Right kidney (tissue), 1 donor: ENCODE data around the gene ANO1.

ENCODE experiments used
- DNase-seq: peaks from one replicate; pipeline ENCODE4 v3.0.0-alpha.2; 2016

The ANO1 gene

DNA sequence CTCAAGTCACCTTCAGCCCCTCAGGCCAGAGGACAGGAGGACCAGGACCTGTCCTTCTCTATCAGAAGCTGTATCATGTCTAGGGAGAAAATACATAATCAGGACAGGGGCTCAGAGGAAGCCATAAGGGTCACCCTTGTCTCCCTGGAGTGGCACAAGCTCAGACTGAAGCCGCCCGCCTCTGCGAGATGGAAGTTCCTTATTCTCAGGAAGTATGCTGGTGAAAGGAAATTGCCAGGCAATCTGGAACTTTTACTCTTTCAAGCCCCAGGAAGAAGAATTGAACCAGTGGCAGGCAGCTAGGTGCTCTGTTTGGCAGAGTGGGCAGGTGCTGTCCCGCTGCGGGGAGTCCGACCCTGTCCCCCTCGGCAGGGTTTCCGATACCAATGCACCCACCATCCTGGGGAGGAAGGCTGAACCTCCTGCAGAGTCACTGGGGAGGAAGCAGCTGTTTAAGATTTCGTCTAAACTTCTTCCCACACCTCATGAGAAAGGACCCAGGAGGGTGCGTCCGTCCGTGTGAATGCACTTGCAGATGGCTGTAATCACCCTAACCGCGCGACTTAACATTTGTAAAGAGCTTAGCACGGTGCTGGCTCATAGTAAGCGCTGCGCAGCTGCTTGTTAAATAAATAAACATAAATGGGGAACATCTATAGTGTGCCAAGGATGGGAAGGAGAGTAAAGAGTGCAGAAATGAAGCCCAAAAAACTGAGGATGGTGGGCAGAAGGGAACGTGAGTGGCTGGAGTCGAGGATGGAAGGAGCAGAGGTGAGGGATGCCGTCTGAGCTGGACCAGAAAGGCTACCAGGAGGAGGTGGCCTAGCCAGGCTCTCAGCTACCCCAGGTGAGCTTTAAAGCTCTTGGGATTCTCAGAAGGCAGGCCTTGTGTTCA is 5.0 kb upstream of the ANO1 start:
- DNase-seq, result peak; percentile 12

DNA sequence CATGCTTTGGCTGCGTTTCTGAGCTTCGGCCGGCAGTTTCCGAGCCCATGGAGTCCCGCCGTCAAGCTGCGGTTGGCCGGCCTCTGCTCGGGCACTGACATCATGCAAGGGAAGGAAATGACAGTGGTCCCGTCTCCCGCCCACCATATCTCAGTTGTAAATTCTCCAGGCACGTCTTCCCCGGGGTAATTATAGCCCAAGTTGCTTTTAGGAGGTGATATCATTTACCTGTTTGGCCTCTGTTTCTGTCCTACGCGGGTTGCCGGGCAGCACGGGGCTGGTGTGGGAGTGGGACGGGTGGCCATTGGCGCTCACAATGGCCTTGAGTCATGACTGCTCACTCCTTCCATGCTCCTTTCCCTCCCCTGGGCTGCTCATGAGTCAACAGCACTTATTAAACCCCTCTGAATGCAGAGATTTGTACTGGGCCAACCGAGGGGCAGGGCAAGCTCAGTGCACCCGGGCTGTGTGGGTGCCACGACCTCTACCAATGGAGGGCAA is 4.2 kb upstream of the ANO1 start:
- peak; percentile 21 for DNase-seq

DNA sequence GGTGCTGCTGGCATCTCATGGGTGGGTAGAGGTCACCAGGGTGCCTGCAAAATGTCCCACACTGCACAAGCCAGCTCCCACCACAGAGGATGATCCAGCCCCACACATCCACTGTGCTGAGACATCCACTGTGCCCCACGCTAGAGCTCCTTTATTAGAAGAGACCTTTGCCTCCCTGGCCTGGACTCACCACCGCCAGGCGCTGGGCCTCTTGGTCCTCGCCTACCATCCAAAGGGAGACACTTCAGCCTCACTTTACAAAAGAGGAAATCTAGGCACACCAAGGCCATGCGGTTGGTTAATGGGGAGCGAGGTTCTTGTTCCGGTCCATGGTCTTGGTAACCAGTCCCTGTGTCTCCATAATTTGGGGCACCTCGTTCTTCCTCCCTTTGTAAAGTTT is 3.4 kb upstream of the ANO1 start:
- DNase-seq, result no peak

DNA sequence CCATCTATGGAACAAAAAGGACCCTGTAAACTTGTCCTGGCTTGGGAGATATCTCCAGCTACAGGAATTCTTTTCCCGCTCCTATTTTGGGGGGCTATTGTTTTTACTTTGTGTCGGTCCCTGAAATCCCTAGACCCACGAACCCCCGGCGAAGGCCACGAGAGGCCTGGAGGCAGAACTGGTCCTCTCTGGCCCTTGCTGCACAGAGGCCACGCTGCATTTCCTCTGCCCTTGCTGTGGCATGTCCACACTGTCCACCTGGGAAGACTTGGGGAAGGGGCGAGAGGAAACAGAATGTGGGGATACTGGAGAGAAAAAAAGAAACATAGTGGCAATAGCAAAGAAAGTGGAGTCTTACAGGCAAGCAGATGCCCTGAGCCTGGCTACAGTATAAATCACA is 2.3 kb upstream of the ANO1 start:
- no peak for DNase-seq

DNA sequence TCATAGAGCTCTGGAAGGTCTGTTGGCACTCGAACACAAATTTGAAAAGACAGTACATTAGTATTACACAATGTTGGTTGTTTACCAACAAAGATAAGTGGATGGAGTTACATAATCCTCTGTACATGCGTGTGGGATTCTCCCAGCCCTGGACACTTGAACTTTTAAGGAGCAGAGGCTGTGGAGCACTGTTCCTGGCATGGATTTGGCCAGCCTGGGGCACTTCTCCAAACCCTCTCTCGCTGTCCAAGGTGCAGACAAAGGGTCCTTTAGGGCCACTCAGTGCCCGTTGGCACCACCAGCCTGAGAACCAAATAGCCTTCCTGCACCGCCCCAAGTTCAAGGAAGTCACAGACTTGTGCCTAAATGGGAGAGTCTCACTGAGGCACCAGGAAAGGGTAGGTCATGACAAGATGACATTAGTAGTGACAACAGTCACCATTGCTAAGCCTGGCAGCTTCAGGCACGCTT is 1.6 kb upstream of the ANO1 start:
- no peak for DNase-seq

DNA sequence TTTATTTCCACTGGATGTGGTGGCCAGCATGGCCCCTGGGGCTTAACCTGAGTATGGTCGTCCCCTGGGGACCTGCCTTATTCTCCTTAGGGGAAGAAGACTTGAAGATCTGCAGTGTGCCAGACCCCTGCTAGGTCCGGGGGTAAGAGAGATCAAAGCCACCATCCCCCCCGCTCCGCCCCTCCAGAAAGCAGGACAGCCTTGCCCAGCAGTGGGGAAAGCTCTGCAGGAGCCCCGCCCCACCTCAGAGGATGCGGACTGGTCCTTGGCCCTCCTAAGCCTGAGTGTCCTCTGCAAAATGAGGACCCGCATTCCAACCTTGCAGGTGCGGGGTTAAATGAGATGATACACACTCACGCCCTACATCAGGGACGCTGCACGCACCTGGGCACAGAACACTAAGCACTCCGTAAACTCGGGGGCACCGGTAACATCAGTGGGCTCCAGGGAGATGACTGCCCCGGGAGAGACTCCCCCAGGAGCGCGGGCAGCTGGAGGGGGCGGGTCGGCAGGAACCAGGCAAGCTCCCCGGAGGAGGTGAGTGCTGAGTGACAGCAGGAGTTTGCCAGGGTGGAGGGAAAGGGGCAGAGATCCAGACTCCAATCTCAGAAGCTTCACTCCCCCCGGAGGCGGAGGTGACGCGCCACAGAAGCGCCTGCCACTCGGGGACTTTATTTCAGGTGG is 564 bp upstream of the ANO1 start:
- DNase-seq, result no peak

DNA sequence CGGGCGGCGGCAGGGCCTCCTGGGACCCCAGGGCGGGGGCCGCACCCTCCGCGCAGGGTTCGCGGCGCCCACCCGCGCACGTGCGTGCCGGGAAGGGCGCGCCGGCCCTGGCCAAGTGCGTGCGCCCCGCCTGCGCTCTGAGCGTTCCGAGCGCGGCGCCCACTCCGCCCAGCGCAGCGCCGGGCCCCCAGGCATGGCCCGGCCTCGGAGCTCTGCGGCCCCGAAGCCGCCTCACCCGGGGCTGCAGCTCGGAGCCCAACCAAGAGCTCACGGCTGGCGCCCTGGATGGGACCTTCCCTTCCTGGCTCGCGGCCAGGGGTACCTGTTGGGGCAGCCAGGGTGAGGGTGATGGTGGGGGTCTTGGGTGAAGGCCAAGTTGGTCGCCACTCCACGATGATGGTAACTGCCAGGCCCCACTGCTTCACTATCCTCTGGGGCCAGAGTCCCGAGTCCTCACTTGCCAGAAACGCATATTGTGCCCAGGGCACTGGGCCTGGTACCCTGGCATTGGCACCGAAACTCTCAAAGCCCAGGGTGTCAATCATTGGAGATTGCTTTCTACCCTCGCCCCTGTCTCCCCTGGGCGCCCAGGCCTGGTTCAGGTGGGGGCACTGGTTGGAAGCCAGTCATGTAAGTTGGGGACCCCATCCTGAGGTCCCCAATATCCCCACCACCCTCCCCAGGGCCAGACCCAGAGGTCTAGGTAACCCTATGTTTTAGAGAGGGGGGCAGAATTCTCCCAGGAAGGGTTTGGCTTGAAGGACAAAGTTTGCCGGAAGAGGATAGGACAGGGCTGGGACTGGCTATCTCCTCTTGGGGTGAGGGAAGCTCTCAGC is 882 bp downstream of the ANO1 start:
- DNase-seq, result no peak

DNA sequence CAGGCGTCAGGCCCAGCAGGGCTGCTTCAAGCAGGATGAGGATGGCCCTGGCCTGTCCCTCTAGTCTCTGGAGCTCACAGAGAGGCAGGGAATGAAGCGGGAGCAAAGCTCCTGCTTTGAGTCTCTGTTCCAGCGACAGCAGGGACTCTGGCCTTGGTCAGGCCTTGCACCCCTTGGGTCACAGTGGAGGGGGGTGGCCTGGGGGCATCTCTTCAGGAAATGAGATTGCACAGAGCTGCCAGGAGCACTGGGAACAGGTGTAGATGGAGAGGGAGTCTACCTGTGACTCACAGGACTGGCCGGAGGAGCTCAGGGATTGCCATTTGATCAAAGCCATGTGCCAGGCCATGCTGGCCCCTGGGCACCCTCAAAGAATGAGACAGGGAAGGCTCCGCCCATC is 1.6 kb downstream of the ANO1 start:
- no peak for DNase-seq

DNA sequence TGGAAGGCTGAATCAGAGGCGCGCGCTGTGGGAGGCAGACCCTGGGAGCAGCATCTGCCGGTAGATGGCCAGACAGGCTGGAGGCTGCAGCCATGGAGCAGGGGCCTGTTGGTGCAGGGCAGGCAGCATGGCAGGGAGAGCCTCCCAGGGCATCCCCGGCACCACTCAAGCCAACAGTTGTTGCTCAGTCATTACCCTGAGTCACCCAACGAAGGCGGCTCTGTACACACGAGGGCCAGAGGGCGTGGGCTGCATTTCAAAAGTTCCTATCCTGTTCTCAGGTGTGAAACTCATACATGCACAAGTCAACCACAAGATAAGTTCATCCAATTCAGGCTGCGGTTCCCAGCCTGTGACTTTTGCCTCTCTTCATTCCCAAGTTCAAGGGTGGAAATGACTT is 2.6 kb downstream of the ANO1 start:
- no peak for DNase-seq

DNA sequence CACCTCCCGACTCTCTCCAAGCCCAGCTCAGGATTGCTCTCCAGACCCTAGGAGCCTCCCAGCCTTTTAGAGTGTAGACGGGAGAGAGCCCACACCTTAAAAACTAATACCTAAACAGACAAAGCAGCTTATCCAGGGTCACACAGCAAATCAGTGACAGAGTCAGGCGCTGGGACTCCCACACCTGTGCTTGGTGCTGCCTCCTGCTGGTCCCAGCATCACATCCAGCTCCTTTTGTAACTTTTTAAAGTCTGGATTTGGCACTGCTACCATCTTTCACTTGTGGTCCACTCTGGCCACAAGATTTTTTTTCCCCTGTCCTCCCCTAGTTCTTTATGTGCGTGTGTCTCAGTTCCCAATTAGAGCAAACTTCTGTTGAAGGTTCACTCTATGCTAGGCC is 4.7 kb downstream of the ANO1 start:
- DNase-seq, result no peak

DNA sequence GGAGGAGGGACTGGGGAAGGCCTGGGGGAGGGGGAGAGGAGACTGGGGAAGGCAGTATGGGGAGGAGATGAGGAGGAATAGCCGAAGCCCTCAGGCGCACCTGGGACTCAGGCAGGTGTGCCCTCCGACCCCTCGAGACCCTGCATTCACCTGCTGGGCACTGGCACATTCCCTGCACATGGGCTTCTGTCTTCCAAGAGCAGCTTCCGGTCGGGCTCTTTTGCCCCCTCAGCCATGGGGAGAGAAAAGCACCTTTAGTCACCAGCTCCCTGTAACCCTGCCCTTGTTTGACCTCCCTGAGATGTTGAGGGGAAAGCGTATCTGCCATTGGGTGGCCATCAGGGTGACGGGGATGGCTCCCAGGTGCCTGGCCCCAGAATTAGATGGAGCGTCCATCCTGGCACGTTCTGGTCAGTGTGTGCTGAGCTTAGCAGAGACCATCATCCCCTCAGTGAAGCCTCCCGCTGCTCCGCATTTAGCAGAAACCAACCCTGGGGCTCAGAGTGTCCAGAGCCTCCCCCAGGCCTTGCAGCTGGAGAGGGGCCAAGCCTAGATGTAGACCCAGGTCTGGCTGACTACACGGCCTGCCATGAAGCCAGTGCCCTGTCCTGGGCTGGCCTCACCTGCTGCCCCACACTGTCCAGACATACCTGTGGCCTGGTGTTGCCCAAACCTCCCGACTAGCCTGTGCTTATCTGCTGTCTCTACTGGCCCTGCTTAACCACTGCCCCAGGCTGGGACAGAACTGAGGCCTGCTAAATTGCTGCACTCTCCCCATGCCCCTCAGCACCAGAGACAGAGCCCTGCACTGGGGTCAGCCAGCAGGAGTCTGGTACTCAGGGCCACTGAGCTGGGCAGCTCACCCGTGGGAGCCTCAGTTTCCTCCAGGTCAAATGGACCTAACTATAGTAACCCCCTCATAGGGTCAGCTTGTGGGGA is 6.2 kb downstream of the ANO1 start:
- DNase-seq, result no peak

DNA sequence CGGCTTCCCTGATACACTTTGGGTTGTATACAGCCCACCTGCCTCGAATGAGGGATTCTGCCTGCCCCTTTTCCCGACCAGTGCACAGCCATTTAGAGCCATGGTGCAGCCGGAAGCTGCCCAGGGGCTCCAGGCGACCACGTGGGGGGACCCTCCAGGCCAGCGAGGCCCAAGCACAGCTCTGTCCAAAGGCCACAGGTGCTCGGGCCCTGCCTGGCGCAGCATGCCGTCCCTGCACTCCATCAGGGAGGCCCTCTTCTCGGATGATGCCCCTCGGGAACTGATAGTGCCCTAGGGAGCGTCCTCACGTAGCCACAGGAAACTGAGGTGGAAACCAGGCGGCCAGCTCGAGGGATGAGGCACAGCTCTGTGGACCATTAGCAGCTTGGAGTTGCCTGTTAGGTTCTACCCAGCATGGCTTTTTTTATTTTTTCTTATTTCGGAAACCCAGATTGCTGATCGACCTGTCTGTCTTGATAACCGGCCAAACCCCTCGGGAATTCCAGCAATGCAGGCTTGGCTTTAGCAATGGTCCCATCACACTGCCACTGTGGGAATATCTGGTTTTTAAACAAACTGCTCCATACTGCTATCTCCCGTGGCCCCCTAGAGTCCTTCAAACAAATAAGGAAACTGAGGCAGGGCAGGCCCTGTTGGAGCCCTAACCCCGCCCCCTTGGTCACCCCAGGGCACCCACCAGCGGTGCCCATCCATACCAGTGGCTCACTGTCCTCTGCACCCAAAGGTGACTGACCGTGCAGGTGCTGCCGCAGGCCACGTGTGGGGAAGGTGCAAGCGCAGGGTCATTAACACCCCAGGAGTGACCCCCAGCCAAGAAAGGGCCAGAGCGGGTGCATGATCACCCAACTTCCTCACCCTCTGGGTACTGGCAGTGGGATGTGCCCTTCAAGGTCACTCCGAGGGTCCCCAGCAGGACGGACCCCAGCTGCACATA is 8.0 kb downstream of the ANO1 start:
- no peak for DNase-seq

DNA sequence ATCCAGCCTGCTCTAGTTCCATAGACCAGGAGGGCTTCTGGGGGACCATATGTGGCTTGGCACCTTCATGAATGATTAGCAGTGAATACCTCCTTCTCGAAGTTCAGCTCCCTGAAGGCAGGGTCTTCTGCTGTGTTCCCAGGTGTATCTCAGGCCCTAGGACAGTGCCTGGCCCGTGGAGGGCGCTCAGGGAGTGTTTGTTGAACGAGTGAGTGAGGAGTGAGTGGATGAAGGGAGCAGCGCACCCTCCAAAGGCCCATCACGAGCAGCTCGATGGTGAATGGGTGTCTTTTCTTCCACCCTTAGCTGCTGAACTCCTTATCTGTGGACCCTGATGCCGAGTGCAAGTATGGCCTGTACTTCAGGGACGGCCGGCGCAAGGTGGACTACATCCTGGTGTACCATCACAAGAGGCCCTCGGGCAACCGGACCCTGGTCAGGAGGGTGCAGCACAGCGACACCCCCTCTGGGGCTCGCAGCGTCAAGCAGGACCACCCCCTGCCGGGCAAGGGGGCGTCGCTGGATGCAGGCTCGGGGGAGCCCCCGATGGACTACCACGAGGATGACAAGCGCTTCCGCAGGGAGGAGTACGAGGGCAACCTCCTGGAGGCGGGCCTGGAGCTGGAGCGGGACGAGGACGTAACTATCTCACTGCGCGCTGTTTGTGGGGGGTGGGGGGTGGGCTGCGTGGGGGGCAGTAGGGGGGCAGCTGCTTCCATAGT is 9.5 kb downstream of the ANO1 start:
- DNase-seq, result no peak

DNA sequence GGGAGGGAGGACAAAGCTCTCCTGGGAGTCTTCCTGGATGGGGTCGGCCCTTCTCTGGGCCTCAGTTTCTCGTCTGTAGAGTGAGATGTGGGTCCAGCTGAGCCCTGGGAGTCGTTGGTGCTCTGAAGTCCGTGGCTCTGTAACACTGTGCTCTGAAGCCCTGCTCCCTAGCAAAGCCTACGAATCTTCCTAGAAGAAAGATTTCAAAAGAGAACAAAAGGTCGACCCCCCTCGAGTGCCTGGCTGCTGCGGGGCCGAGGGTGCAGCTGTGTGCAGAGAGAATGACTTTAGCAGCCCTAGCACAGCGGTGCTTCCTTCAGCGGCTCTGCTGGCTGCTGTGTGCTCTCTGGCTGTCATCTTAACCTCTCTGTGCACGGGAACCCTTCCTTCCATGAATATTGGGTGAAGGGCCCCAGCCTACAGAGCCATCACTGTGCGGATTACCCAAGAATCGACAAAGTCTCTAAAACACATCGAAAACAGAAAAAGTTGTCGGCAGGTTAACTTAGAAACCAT is 10.7 kb downstream of the ANO1 start:
- no peak for DNase-seq

DNA sequence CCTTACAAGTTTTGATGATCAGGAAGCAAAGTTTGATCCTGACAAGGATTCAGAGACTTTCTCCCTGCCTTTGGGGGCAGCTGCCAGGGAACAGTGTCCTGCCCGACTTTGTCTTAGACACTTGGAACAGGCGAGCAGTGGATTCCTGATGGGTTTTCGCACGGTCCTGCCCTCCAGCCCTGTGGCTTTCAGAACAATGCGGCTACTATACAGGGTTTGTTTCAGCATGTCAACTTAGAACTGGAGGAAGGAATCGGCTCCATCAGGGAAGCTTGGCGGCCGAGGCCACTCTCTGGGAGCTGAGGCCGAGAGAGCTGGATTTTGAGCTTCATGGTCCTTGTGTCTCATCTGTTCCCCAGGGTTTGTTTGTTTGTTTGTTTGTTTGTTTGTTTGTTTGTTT is 11.5 kb downstream of the ANO1 start:
- no peak for DNase-seq

DNA sequence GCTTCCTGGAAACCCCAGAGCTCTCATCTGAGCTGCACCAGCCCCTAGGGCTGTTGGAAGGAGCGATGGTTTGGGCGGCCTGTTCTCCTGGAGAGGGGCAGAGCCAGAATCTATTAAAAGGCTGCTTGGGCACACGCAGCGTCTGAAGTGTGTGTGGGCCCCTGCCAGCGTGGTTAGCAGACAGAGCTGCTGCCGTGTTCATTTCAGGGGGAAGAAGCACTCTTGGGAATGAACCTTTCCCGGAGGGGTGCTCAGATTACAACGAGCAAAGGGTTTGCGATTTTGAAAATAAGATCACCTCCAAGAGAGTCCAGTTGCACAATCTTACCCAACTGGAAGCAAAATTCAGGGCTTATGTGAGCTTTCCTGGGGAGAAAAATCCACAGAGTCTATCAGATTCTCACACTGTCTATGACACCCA is 12.9 kb downstream of the ANO1 start:
- peak; percentile 32 for DNase-seq

DNA sequence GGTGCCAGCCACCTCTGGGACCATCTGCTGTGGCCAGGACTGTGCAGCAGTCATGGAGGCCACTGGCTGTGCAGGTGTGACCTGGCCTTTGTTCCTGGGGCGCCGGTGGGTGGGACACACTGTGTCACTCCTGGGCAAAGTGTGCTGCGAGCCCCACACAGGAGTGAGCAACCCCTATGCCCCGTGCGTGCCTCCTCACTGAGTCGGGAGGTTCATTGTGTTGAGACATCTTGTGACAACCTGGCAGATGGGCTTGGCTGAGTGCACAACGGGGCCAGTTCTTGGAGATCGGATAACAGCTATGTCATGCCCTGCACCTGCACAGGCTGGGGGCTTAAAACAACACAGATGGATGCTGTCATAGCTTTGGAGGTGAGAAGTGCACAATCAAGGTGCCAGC is 13.5 kb downstream of the ANO1 start:
- DNase-seq, result no peak

DNA sequence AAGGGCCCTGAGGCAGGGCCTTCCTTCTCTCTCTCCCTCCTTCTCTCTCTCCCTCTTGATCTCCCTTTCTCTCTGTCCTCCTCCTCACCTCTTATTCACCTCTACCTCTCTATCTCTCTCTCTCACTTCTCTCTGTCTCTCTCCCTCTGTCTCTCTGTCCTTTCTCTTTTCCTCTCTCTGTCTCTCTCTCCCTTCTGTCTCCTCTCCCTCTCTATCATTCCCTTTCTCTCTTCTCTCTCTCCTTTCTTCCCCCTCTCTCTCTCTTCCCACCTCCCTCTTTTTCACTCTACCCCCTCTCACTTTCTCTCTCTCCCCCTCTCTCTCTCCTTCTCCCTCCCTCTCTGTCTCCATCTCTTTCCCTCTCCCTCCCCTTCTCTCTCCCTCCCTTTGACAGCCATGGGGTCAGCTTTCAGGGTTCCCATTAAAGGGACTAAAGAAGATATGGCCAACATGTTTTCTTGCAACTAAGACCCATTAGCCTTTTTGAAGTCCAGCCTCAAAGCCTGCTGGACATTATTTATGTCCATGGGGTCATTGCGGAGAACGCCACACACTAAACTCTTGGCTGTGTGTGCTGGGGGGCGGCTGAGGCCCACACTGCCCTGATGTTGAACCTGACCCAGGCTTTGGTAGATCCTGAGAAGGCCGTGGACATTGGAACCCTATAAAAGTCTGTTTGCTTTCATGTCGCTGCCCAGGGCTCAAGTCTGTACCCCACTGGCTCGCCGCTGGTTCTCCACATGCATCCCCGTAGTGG is 15.0 kb downstream of the ANO1 start:
- DNase-seq, result no peak
